Stimulated activated CD8-positive, alpha-beta memory T cell treated with anti-CD3 and anti-CD28 coated beads, Interleukin-4, amount 100 ng/mL, for 24 hours (primary cell): ENCODE measurements around the gene GLIS1.

Source experiments
- DNase-seq: peaks from one replicate; pipeline ENCODE4 v3.0.0-alpha.2; 2020; ENCODE audit warnings: low read depth

The GLIS1 gene

GRCh38 chr1:53463961-53464899 is 274.7 kb downstream of the GLIS1 start:
- DNase-seq, result no peak

- DNase-seq, result no peak
These were observed 276.0 kb downstream of the GLIS1 start for GRCh38 chr1:53462769-53463501.

DNA sequence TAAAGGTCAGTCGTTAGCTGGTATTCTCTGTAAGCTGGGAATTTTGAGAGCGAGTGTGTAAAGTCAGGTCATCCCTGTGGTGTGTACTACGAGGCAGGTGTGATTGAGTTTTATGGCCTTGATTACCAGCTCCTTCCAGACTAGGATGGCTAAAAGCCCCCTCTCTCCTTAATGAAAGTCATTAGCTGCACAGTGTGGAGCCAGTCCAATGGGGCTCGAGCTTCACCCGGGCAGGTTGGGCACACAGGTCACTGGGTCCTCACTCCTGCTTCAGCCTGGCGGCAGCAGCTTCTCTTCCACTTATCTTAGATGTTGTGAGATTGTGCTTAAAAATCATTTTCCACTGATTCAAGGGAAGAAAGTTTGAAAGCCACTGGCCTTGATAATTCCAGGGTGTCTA is 276.8 kb downstream of the GLIS1 start:
- DNase-seq, result no peak

GRCh38 chr1:53461323-53462044 is 277.5 kb downstream of the GLIS1 start:
- DNase-seq, result no peak

DNA sequence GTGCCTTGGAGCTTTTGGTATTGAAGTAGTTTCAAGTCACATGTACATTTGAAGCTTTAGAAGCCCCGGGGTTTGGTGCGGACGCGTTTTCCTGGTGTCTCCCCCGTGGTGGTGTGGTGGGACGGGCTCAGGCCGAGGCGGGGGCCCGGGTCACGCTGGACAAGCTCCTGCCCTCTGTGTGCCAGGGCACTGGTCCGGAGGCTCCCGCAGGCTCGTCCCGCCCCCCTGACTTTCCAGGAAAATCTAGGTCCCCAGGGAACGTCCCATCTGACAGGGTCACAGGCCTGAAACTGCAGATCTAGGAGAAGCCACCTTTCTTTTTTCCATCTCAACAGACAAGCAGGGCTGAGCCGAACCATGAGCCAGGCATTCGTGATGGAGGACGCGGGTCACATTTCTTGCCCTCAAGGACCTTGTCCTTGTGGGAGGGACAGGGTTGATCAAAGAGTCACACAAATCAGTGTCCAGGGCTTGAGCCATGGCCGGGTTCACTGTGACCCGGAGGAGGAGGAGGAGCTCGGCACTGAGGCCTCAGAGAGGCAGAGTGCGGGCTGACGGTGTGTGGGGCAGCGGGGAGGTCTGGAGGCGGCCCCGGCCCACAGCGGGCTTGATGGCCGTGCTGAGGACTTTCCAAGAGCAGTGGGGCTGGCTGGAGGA is 278.2 kb downstream of the GLIS1 start:
- DNase-seq, result no peak

- DNase-seq, result no peak
These were observed 278.7 kb downstream of the GLIS1 start for GRCh38 chr1:53460211-53460634.

- DNase-seq, result no peak
These were observed 279.4 kb downstream of the GLIS1 start, which contains the start of gene DMRTB1 for GRCh38 chr1:53459321-53460175. DMRTB1 (plus strand) TSS chr1:53459399; CDS start chr1:53459454, 55 bp downstream.

- DNase-seq, result no peak
These were observed 280.3 kb downstream of the GLIS1 start for GRCh38 chr1:53458634-53459033.
